ENCODE data around the gene PDE4D.

GRCh38 chr5:59540366-59540765 lies 353.2 kb downstream of the PDE4D start:
- TF ChIP-seq, protein P1, sequence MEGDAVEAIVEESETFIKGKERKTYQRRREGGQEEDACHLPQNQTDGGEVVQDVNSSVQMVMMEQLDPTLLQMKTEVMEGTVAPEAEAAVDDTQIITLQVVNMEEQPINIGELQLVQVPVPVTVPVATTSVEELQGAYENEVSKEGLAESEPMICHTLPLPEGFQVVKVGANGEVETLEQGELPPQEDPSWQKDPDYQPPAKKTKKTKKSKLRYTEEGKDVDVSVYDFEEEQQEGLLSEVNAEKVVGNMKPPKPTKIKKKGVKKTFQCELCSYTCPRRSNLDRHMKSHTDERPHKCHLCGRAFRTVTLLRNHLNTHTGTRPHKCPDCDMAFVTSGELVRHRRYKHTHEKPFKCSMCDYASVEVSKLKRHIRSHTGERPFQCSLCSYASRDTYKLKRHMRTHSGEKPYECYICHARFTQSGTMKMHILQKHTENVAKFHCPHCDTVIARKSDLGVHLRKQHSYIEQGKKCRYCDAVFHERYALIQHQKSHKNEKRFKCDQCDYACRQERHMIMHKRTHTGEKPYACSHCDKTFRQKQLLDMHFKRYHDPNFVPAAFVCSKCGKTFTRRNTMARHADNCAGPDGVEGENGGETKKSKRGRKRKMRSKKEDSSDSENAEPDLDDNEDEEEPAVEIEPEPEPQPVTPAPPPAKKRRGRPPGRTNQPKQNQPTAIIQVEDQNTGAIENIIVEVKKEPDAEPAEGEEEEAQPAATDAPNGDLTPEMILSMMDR (conservative IDR thresholded peaks at IDR 0.05; ENCODE audit: low read depth, low read length): no peak
- no peak for TF ChIP-seq FOS (IDR thresholded peaks at IDR 0.05; ENCODE audit: low read depth, low read length)

Data from IMR-90 (cell line).